ENCODE data around the gene TRPC4AP.

TRPC4AP gene

DNA sequence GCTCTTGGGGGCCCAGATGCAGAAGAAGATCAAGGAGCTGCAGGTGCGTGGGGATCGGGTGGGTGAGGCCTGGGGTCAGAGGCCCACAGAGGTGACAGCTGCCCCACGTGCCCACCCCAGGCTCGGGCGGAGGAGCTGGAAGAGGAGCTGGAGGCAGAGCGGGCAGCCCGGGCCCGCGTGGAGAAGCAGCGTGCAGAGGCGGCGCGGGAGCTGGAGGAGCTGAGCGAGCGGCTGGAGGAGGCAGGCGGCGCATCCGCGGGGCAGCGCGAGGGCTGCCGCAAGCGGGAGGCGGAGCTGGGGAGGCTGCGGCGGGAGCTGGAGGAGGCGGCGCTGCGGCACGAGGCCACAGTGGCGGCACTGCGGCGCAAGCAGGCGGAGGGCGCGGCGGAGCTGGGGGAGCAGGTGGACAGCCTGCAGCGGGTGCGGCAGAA is 95.5 kb downstream of the TRPC4AP start:
- Histone ChIP-seq H3K9me2 (replicated peaks; ENCODE audit: insufficient read depth, low read length) (no peaks in the 10 kb centered on the region), H3F3A (ENCODE audit: insufficient read depth) (no peaks in the 10 kb centered on the region), H3K9ac (ENCODE audit: low read length) (no peak overlapping the region), H2AFZ (ENCODE audit: low read depth, low read length, severe bottlenecking) (no peak overlapping the region), H3K4me3 (ENCODE audit: insufficient read depth, low read length, poor library complexity, severe bottlenecking) (no peak overlapping the region), H3K27me3 (ENCODE audit: low read length) (no peaks in the 10 kb centered on the region), H3K36me3 (ENCODE audit: low read length) (no peaks in the 10 kb centered on the region), H3K79me2 (ENCODE audit: insufficient read depth, low read length) (no peaks in the 10 kb centered on the region), H3K27ac (ENCODE audit: low read depth, low read length) (no peak overlapping the region), H4K20me1 (ENCODE audit: low read depth, low read length) (no peaks in the 10 kb centered on the region), H3K9me3 (ENCODE audit: insufficient read depth, low read length) (no peaks in the 10 kb centered on the region), H3K4me2 (ENCODE audit: low read depth, low read length, poor library complexity, severe bottlenecking) (no peak overlapping the region)
- TF ChIP-seq CTCF (IDR thresholded peaks at IDR 0.05; ENCODE audit: insufficient read depth, low read length, poor library complexity, severe bottlenecking) (no peak), EZH2phosphoT487 (conservative IDR thresholded peaks at IDR 0.05; ENCODE audit: low read length) (no peak)

GRCh38 chr20:34996243-34997028 is 96.2 kb downstream of the TRPC4AP start:
- no peaks in the 10 kb centered on the region for H3K36me3 ChIP-seq (ENCODE audit: low read length)

DNA sequence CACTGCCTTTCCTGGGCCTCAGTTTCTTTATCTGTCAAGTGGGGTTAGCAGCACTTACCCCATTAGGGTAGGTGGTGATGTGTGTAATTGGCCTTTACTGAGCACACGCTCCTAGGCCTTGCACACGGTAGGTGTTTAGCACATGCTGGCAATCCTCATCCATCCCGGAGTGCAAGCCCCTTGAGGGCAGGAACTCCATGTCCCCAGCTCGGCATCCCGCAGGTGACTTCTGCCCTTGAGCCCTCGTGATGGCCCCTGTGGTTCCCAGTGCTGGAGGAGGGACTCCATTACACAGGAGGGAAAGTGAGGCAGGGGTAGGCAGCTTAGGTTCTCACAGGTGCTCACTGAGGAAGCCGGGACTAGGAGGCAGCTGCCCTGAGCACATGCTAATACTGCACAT is 96.9 kb downstream of the TRPC4AP start:
- TF ChIP-seq EZH2phosphoT487 (conservative IDR thresholded peaks at IDR 0.05; ENCODE audit: low read length) (no peak), CTCF (IDR thresholded peaks at IDR 0.05; ENCODE audit: insufficient read depth, low read length, poor library complexity, severe bottlenecking) (no peak)
- Histone ChIP-seq H3K27ac (ENCODE audit: low read depth, low read length) (no peak overlapping the region), H3K79me2 (ENCODE audit: insufficient read depth, low read length) (no peaks in the 10 kb centered on the region), H4K20me1 (ENCODE audit: low read depth, low read length) (no peaks in the 10 kb centered on the region), H3K27me3 (ENCODE audit: low read length) (no peaks in the 10 kb centered on the region), H3K4me3 (ENCODE audit: insufficient read depth, low read length, poor library complexity, severe bottlenecking) (no peak overlapping the region), H3F3A (ENCODE audit: insufficient read depth) (no peaks in the 10 kb centered on the region), H2AFZ (ENCODE audit: low read depth, low read length, severe bottlenecking) (no peak overlapping the region), H3K36me3 (ENCODE audit: low read length) (no peaks in the 10 kb centered on the region), H3K9me2 (replicated peaks; ENCODE audit: insufficient read depth, low read length) (no peaks in the 10 kb centered on the region), H3K9ac (ENCODE audit: low read length) (no peak overlapping the region), H3K9me3 (ENCODE audit: insufficient read depth, low read length) (no peaks in the 10 kb centered on the region), H3K4me2 (ENCODE audit: low read depth, low read length, poor library complexity, severe bottlenecking) (no peak overlapping the region)

More at GRCh38 chr20:34996243-34997028, 96.2 kb downstream of the TRPC4AP start:
- Histone ChIP-seq H2AFZ (ENCODE audit: low read depth, low read length, severe bottlenecking) (no peak overlapping the region), H3K79me2 (ENCODE audit: insufficient read depth, low read length) (no peaks in the 10 kb centered on the region), H3F3A (ENCODE audit: insufficient read depth) (no peaks in the 10 kb centered on the region), H3K9ac (ENCODE audit: low read length) (no peak overlapping the region), H3K9me3 (ENCODE audit: insufficient read depth, low read length) (no peaks in the 10 kb centered on the region), H3K9me2 (replicated peaks; ENCODE audit: insufficient read depth, low read length) (no peaks in the 10 kb centered on the region), H3K27me3 (ENCODE audit: low read length) (no peaks in the 10 kb centered on the region), H3K4me3 (ENCODE audit: insufficient read depth, low read length, poor library complexity, severe bottlenecking) (no peak overlapping the region), H3K4me2 (ENCODE audit: low read depth, low read length, poor library complexity, severe bottlenecking) (no peak overlapping the region), H3K27ac (ENCODE audit: low read depth, low read length) (no peak overlapping the region), H4K20me1 (ENCODE audit: low read depth, low read length) (no peaks in the 10 kb centered on the region)
- no peak for TF ChIP-seq CTCF (IDR thresholded peaks at IDR 0.05; ENCODE audit: insufficient read depth, low read length, poor library complexity, severe bottlenecking)
- TF ChIP-seq EZH2phosphoT487 (conservative IDR thresholded peaks at IDR 0.05; ENCODE audit: low read length), result no peak

All from SU-DHL-6 (cell line).